HepG2 (cell line): Measurements from ENCODE around the gene MTMR10. TPM values are rescaled to one million over a fixed set of nuclear protein-coding genes. Genes with fewer than 3 reads are reported as not detected.

Experiments used
- EP300 ChIP-seq, 3 experiments: sonication (generic) in 1 of 3; formaldehyde crosslinking in 1 of 3; IDR thresholded peaks; 2 replicates each; pipeline versions ENCODE4 v1.5.1 to v1.6.1; 2011 to 2020; ENCODE audit warnings: low read depth in 2 of 3, low read length in 2 of 3, borderline replicate concordance in 1 of 3, improper control_type of control experiment in 1 of 3, mild to moderate bottlenecking in 1 of 3, missing genetic modification reagents in 1 of 3, moderate library complexity in 1 of 3
- HNF4G ChIP-seq, 2 experiments: sonication (generic) in 1 of 2; formaldehyde crosslinking in 1 of 2; IDR thresholded peaks; 2 replicates each; pipeline versions ENCODE4 v1.4.0 to v1.6.1; 2011 to 2020; ENCODE audit warnings: borderline replicate concordance in 2 of 2, low read depth in 2 of 2, mild to moderate bottlenecking in 2 of 2, low read length in 1 of 2, missing genetic modification reagents in 1 of 2, moderate library complexity in 1 of 2
- HNRNPLL ChIP-seq: fragments of 200-400 bp; formaldehyde crosslinking; IDR thresholded peaks from 2 replicates; pipeline ENCODE4 v1.6.1; 2017; ENCODE audit warnings: mild to moderate bottlenecking, low read depth, low read length; ENCODE audit not compliant: poor library complexity, severe bottlenecking
- MAFK ChIP-seq, 2 experiments: IDR thresholded peaks in 1 of 2; conservative IDR thresholded peaks in 1 of 2; 2 replicates each; pipeline ENCODE4 v1.6.1; 2011; ENCODE audit warnings: improper control_type of control experiment in 2 of 2, low read length in 2 of 2
- NFATC3 ChIP-seq: sonication (generic); formaldehyde crosslinking; IDR thresholded peaks from 2 replicates; pipeline ENCODE4 v1.5.1; 2020; ENCODE audit warnings: mild to moderate bottlenecking, missing genetic modification reagents
- PPARG ChIP-seq: conservative IDR thresholded peaks from 2 replicates; pipeline ENCODE4 v1.6.1; 2016; ENCODE audit warnings: missing biosample characterization, missing genetic modification reagents
- RAD21 ChIP-seq: fragments of 450-650 bp; formaldehyde crosslinking; IDR thresholded peaks from 2 replicates; pipeline ENCODE4 v1.5.0; 2020; ENCODE audit warnings: mild to moderate bottlenecking
- SOX13 ChIP-seq, 3 experiments: fragments of 450-650 bp in 1 of 3; sonication (generic) in 1 of 3; formaldehyde crosslinking in 1 of 3; IDR thresholded peaks in 2 of 3; conservative IDR thresholded peaks in 1 of 3; 2 replicates each; pipeline versions ENCODE4 v1.5.0 to v1.6.1; 2016 to 2020; ENCODE audit warnings: antibody characterized with exemption in 1 of 3, mild to moderate bottlenecking in 1 of 3, missing compliant biosample characterization in 1 of 3, missing genetic modification reagents in 1 of 3, moderate library complexity in 1 of 3
- ZNF710 ChIP-seq: sonication (generic); formaldehyde crosslinking; IDR thresholded peaks from 2 replicates; pipeline ENCODE4 v1.5.0; 2020; ENCODE audit warnings: mild to moderate bottlenecking, missing genetic modification reagents, borderline replicate concordance
- ZNF737 ChIP-seq: sonication (generic); formaldehyde crosslinking; IDR thresholded peaks from 2 replicates; pipeline ENCODE4 v1.5.0; 2020; ENCODE audit warnings: missing genetic modification reagents, mild to moderate bottlenecking, borderline replicate concordance
- polyA plus RNA-seq, 8 experiments: library from polyadenylated mRNA; depleted of rRNA in 3 of 8; stranded (reverse) in 7 of 8; unstranded in 1 of 8; fragments of >200 nt; fragmentation: Illumina TruSeq in 4 of 8; extraction: Trizol in 4 of 8; gene quantifications; 2 replicates each; pipeline versions ENCODE4 v1.2.1 to v1.2.3, GENCODE V29; 2011 to 2016; ENCODE audit warnings: low read depth in 4 of 8, missing spikeins in 1 of 8, mixed read lengths in 1 of 8; ENCODE audit not compliant: insufficient read depth in 1 of 8
- total RNA-seq, 5 experiments: library from RNA; depleted of rRNA; stranded (reverse); fragments of >200 nt; fragmentation: Illumina TruSeq; extraction: Trizol; gene quantifications; 2 replicates each; pipeline ENCODE4 v1.2.3, GENCODE V29; 2016; ENCODE audit warnings: low read depth in 1 of 5

MTMR10 gene
- total and polyA plus RNA-seq, 2 of the 13 experiments (the other 11 are each of a cell fraction or from before 2014, with no cell fraction given) = 10.2 to 17.4 TPM

DNA sequence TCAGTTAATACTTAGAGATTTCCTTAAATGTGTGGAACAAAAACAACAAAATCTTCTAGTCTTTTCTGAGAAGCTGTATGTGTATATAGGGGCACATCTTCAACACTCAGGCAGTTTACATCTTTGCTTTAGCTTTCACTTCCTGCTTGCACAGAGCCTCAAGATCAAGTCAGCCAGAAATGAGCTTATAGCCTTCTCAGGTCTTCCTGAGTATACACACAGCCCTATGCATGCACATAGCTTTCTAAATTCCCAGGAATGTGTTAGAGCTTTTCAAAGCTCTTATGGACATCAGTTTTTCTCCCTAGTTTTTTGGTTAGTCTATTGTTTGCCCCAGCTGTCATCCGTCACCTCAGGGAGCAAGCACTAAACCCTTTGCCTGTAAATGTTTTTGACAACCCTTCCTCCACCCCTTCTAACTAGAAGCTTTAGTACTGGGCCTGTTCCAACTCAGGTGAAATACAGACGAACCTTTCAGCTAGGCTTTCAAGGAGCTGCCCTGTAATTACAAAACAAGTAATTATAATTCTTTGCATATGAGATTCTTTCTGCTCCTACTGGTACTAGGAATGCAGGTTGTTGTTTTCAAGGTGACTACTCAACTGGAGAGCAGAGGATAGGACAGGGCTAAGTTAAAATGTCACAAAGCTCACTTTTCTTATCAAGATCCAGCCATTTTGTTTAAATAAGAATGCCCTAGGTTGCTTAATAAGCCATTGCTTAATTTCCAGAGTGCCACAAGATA, 22.6 kb upstream of the MTMR10 start (continued):
- TF ChIP-seq EP300 (IDR thresholded peaks at IDR 0.05; ENCODE audit: low read depth in 2 of 2, low read length in 2 of 2) = peak in 1 of 2 experiments; percentile 38; a peak in 1 of 4 replicates
- TF ChIP-seq EP300 (CRISPR knock-in tag; IDR thresholded peaks at IDR 0.05; ENCODE audit: borderline replicate concordance) = no peak
- peak; percentile 11; the same call in 1 of the 2 replicates for TF ChIP-seq HNF4G (IDR thresholded peaks at IDR 0.05; ENCODE audit: borderline replicate concordance, low read depth, low read length)
- TF ChIP-seq HNF4G (CRISPR knock-in tag; IDR thresholded peaks at IDR 0.05; ENCODE audit: borderline replicate concordance, low read depth) = no peak
- no peak for TF ChIP-seq NFATC3 (CRISPR knock-in tag)
- no peak for TF ChIP-seq MAFK (conservative IDR thresholded peaks at IDR 0.05 in 1 of 2, IDR thresholded peaks at IDR 0.05 in 1 of 2; ENCODE audit: low read length in 2 of 2)
- no peak for TF ChIP-seq ZNF710 (CRISPR knock-in tag)
- no peak for TF ChIP-seq SOX13 (IDR thresholded peaks at IDR 0.05)
- peak in 1 of 2 experiments; percentile 53; a peak in 1 of 4 replicates for TF ChIP-seq SOX13 (CRISPR knock-in tag; conservative IDR thresholded peaks at IDR 0.05 in 1 of 2, IDR thresholded peaks at IDR 0.05 in 1 of 2)
- TF ChIP-seq ZNF737 (CRISPR knock-in tag) = no peak
- TF ChIP-seq RAD21 (CRISPR knock-in tag) = no peak
- TF ChIP-seq HNRNPLL = no peak
- TF ChIP-seq PPARG (CRISPR knock-in tag) = no peak
